GM21423 (cell line): ENCODE measurements around the gene ARAP1.

ENCODE experiments used
- ATAC-seq: cut with Tn5 transposase; IDR thresholded peaks from one replicate; pipeline ENCODE4 v1.9.1; 2021; ENCODE audit warnings: mild to moderate bottlenecking, moderate library complexity; ENCODE audit not compliant: unreplicated experiment

ARAP1 gene

GRCh38 chr11:72668629-72669347 is 83.4 kb downstream of the ARAP1 start:
- peak; percentile 78 for ATAC-seq

- ATAC-seq: no peak
Measured at GRCh38 chr11:72665911-72666472, 86.2 kb downstream of the ARAP1 start.

GRCh38 chr11:72662036-72662435 is 90.2 kb downstream of the ARAP1 start:
- no peak for ATAC-seq

- no peak for ATAC-seq
Measured at GRCh38 chr11:72661486-72661885, 90.7 kb downstream of the ARAP1 start.

- ATAC-seq: no peak
Measured at GRCh38 chr11:72658989-72659640, 93.1 kb downstream of the ARAP1 start.

- ATAC-seq: no peak
Measured at GRCh38 chr11:72657411-72658100, 94.7 kb downstream of the ARAP1 start.

- no peak for ATAC-seq
Measured at GRCh38 chr11:72655896-72656464, 96.2 kb downstream of the ARAP1 start.

GRCh38 chr11:72655014-72655413 is 97.2 kb downstream of the ARAP1 start:
- no peak for ATAC-seq

- no peak for ATAC-seq
Measured at GRCh38 chr11:72653649-72654048, 98.6 kb downstream of the ARAP1 start.

GRCh38 chr11:72652873-72653630 is 99.2 kb downstream of the ARAP1 start:
- ATAC-seq: no peak

GRCh38 chr11:72652133-72652532 is 100.1 kb downstream of the ARAP1 start:
- no peak for ATAC-seq

GRCh38 chr11:72649215-72649976 is 102.8 kb downstream of the ARAP1 start:
- no peak for ATAC-seq

- no peak for ATAC-seq
Measured at GRCh38 chr11:72648384-72649136, 103.6 kb downstream of the ARAP1 start.

- no peak for ATAC-seq
Measured at GRCh38 chr11:72647882-72648281, 104.3 kb downstream of the ARAP1 start.

GRCh38 chr11:72646472-72646871 is 105.7 kb downstream of the ARAP1 start:
- ATAC-seq: no peak

GRCh38 chr11:72646024-72646423 is 106.2 kb downstream of the ARAP1 start:
- ATAC-seq: no peak

GRCh38 chr11:72643547-72643946 is 108.7 kb downstream of the ARAP1 start:
- no peak for ATAC-seq

GRCh38 chr11:72642884-72643522 is 109.2 kb downstream of the ARAP1 start:
- ATAC-seq: no peak
